HEK293 (cell line): ENCODE results near the gene SHC4.
A peak's percentile ranks its signal among the peaks of the same experiment; 100 is the strongest.

Experiments
- CTCF ChIA-PET: fragments of 350-600 bp; formaldehyde crosslinking; extraction: SDS; loops from one replicate; lab custom pipeline; 2021; ENCODE audit warnings: antibody characterized with exemption; lab: Yijun Ruan, JAX
- POLR2A ChIA-PET: fragments of 300-600 bp; formaldehyde crosslinking; extraction: SDS; loops from one replicate; lab custom pipeline; 2020; ENCODE audit warnings: antibody characterized with exemption, inconsistent platforms; lab: Yijun Ruan, JAX
- H3K27ac ChIP-seq: fragments of 200-500 bp; sonication (Bioruptor generic); 2 replicates; pipeline ENCODE4 v1.5.1; 2014; ENCODE audit warnings: low read depth, low read length, control low read depth, inconsistent platforms; ENCODE audit errors: extremely low read depth
- H3K36me3 ChIP-seq, 2 experiments: fragments of 200-500 bp in 1 of 2; sonication (Bioruptor generic) in 1 of 2; 1 replicate in 1 of 2; 2 replicates in 1 of 2; pipeline ENCODE4 v1.5.1; 2014 to 2017; ENCODE audit warnings: inconsistent platforms in 2 of 2, low read length in 2 of 2; ENCODE audit not compliant: control insufficient read depth in 2 of 2, insufficient read depth in 1 of 2
- H3K4me1 ChIP-seq: fragments of 200-500 bp; sonication (Bioruptor generic); 2 replicates; pipeline ENCODE4 v1.5.1; 2014; ENCODE audit warnings: mild to moderate bottlenecking, low read length, inconsistent platforms; ENCODE audit not compliant: control insufficient read depth, insufficient read depth
- H3K4me3 ChIP-seq: 2 replicates; pipeline ENCODE4 v1.5.1; 2011; ENCODE audit warnings: low read depth, mild to moderate bottlenecking, control low read depth, low read length, moderate library complexity
- H3K9me3 ChIP-seq: fragments of 200-500 bp; sonication (Bioruptor generic); 2 replicates; pipeline ENCODE4 v1.5.1; 2014; ENCODE audit warnings: low read depth, low read length, inconsistent platforms; ENCODE audit not compliant: control insufficient read depth, insufficient read depth
- IKZF3 ChIP-seq: fragments of 450-650 bp; IDR thresholded peaks from 2 replicates; pipeline ENCODE4 v1.5.0; 2018; ENCODE audit warnings: missing biosample characterization, mild to moderate bottlenecking, missing genetic modification characterization, moderate library complexity
- KLF8 ChIP-seq: fragments of 450-650 bp; formaldehyde crosslinking; IDR thresholded peaks from 2 replicates; pipeline ENCODE4 v1.5.1; 2016; ENCODE audit warnings: missing biosample characterization, missing genetic modification characterization
- MZF1 ChIP-seq: fragments of 450-650 bp; formaldehyde crosslinking; IDR thresholded peaks from 2 replicates; pipeline ENCODE4 v1.5.1; 2017; ENCODE audit warnings: missing biosample characterization, missing genetic modification characterization, borderline replicate concordance
- ZBTB20 ChIP-seq: fragments of 450-650 bp; formaldehyde crosslinking; IDR thresholded peaks from 2 replicates; pipeline ENCODE4 v1.5.1; 2016; ENCODE audit warnings: missing biosample characterization, missing genetic modification characterization
- ZBTB8A ChIP-seq: fragments of 450-650 bp; formaldehyde crosslinking; IDR thresholded peaks from 2 replicates; pipeline ENCODE4 v1.5.1; 2016; ENCODE audit warnings: missing biosample characterization, missing genetic modification characterization
- ZIC2 ChIP-seq: fragments of 450-650 bp; formaldehyde crosslinking; IDR thresholded peaks from 2 replicates; pipeline ENCODE4 v1.5.1; 2016; ENCODE audit warnings: missing biosample characterization, missing genetic modification characterization
- ZNF184 ChIP-seq: fragments of 450-650 bp; IDR thresholded peaks from 2 replicates; pipeline ENCODE4 v1.5.1; 2018; ENCODE audit warnings: missing biosample characterization, mild to moderate bottlenecking, missing genetic modification characterization
- ZNF341 ChIP-seq: fragments of 450-650 bp; formaldehyde crosslinking; IDR thresholded peaks from 2 replicates; pipeline ENCODE4; 2016; ENCODE audit warnings: low read depth, missing biosample characterization, missing genetic modification characterization
- ZNF394 ChIP-seq: fragments of 450-650 bp; formaldehyde crosslinking; IDR thresholded peaks from 2 replicates; pipeline ENCODE4 v1.5.1; 2016; ENCODE audit warnings: missing biosample characterization, missing genetic modification characterization, mild to moderate bottlenecking, moderate library complexity, borderline replicate concordance
- ZNF561 ChIP-seq: fragments of 450-650 bp; IDR thresholded peaks from 2 replicates; pipeline ENCODE4 v1.5.1; 2018; ENCODE audit warnings: missing biosample characterization, missing genetic modification characterization, borderline replicate concordance
- ZNF585B ChIP-seq: fragments of 450-650 bp; formaldehyde crosslinking; IDR thresholded peaks from 2 replicates; pipeline ENCODE4 v1.5.1; 2016; ENCODE audit warnings: missing biosample characterization, missing genetic modification characterization
- ZNF660 ChIP-seq: fragments of 450-650 bp; IDR thresholded peaks from 2 replicates; pipeline ENCODE4 v1.5.1; 2018; ENCODE audit warnings: missing biosample characterization, mild to moderate bottlenecking, missing genetic modification characterization
- ZNF677 ChIP-seq: fragments of 450-650 bp; IDR thresholded peaks from 2 replicates; pipeline ENCODE4 v1.5.0; 2018; ENCODE audit warnings: missing biosample characterization, mild to moderate bottlenecking, missing genetic modification characterization, moderate library complexity
- ZSCAN30 ChIP-seq: fragments of 450-650 bp; IDR thresholded peaks from 2 replicates; pipeline ENCODE4 v1.5.1; 2018; ENCODE audit warnings: missing biosample characterization, mild to moderate bottlenecking, missing genetic modification characterization, moderate library complexity
- TF ChIP-seq, protein P1 (sequence below): fragments of 450-650 bp; formaldehyde crosslinking; conservative IDR thresholded peaks from 2 replicates; pipeline ENCODE4 v1.5.1; 2016; ENCODE audit warnings: low read depth, missing biosample characterization, missing genetic modification characterization
- TF ChIP-seq, protein P2 (sequence below): fragments of 450-650 bp; formaldehyde crosslinking; IDR thresholded peaks from 2 replicates; pipeline ENCODE4 v1.5.1; 2016; ENCODE audit warnings: missing biosample characterization, missing genetic modification characterization
- TF ChIP-seq, protein P3 (sequence below): fragments of 450-650 bp; formaldehyde crosslinking; optimal IDR thresholded peaks from 2 replicates; pipeline ENCODE3; 2016; ENCODE audit warnings: missing biosample characterization, mild to moderate bottlenecking, missing genetic modification characterization
- TF ChIP-seq, protein P4 (sequence below): fragments of 450-650 bp; formaldehyde crosslinking; IDR thresholded peaks from 2 replicates; pipeline ENCODE4 v1.5.1; 2016; ENCODE audit warnings: missing biosample characterization, missing genetic modification characterization, borderline replicate concordance

The SHC4 gene

DNA sequence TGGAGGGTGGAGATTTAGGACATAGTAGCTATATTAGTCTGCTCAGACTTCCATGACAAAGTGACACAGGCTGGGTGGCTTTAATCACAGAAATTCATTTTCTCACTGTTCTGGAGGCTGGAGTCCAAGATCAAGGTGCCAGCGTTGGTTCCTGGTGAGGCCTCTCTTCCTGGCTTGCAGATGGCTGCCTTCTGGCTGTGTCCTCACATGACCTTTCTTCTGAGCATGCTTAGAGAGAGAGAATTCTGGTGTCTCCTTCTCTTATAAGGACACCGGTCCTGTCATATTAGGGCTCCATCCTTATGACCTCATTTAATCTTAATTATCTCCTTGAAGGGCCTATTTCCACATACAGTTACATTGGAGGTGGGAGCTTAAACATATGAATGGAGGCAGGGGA lies 14.9 kb upstream of the SHC4 start (continued):
- TF ChIP-seq, protein P1, sequence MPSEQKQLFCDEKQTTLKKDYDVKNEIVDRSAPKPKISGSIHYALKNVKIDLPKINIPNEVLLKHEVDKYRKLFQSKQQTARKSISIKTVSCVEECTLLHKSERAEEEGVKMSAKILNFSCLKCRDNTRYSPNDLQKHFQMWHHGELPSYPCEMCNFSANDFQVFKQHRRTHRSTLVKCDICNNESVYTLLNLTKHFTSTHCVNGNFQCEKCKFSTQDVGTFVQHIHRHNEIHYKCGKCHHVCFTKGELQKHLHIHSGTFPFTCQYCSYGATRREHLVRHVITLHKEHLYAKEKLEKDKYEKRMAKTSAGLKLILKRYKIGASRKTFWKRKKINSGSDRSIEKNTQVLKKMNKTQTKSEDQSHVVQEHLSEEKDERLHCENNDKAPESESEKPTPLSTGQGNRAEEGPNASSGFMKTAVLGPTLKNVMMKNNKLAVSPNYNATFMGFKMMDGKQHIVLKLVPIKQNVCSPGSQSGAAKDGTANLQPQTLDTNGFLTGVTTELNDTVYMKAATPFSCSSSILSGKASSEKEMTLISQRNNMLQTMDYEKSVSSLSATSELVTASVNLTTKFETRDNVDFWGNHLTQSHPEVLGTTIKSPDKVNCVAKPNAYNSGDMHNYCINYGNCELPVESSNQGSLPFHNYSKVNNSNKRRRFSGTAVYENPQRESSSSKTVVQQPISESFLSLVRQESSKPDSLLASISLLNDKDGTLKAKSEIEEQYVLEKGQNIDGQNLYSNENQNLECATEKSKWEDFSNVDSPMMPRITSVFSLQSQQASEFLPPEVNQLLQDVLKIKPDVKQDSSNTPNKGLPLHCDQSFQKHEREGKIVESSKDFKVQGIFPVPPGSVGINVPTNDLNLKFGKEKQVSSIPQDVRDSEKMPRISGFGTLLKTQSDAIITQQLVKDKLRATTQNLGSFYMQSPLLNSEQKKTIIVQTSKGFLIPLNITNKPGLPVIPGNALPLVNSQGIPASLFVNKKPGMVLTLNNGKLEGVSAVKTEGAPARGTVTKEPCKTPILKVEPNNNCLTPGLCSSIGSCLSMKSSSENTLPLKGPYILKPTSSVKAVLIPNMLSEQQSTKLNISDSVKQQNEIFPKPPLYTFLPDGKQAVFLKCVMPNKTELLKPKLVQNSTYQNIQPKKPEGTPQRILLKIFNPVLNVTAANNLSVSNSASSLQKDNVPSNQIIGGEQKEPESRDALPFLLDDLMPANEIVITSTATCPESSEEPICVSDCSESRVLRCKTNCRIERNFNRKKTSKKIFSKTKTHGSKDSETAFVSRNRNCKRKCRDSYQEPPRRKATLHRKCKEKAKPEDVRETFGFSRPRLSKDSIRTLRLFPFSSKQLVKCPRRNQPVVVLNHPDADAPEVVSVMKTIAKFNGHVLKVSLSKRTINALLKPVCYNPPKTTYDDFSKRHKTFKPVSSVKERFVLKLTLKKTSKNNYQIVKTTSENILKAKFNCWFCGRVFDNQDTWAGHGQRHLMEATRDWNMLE (tag by site-specific recombination), result no peak

DNA sequence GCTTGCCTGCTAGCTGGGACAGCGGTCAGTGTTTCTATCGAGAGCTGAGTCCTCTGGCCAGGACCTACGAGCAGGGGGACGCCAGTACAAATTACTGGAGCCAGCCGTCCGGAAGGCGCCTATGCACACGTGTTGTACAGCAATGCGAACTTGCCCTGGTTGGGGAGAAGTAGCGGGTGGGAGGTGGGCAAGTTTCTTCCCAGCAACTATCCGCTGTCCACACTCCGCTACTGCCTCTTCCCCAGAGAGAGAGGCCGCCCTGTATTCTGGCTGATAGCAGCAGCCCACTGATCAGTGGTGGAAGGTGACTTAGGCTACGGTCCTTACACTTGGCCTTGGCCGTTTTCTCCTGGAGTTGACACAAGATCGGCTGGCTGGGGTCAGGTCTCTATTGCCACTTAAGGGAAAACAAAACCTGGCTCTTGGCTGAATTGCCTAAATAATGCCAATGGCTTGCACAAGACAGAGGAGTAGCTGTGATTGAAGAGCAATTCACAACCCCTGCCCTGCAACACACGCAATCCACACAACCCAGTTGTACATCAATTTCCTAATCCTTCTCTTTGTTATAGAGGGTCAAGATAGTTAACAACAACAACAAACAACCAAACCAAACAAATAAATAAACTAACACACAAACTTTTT lies 12.8 kb upstream of the SHC4 start:
- CTCF ChIA-PET, result interaction anchor here (0.6 to 3.6 kb wide), 15 partner anchors 8 to 1947 kb away, joined by 3 to 34 read pairs (median 4); partner anchors contain the start of gene SHC4
- H3K4me3 ChIP-seq, result no peak overlapping the region

DNA sequence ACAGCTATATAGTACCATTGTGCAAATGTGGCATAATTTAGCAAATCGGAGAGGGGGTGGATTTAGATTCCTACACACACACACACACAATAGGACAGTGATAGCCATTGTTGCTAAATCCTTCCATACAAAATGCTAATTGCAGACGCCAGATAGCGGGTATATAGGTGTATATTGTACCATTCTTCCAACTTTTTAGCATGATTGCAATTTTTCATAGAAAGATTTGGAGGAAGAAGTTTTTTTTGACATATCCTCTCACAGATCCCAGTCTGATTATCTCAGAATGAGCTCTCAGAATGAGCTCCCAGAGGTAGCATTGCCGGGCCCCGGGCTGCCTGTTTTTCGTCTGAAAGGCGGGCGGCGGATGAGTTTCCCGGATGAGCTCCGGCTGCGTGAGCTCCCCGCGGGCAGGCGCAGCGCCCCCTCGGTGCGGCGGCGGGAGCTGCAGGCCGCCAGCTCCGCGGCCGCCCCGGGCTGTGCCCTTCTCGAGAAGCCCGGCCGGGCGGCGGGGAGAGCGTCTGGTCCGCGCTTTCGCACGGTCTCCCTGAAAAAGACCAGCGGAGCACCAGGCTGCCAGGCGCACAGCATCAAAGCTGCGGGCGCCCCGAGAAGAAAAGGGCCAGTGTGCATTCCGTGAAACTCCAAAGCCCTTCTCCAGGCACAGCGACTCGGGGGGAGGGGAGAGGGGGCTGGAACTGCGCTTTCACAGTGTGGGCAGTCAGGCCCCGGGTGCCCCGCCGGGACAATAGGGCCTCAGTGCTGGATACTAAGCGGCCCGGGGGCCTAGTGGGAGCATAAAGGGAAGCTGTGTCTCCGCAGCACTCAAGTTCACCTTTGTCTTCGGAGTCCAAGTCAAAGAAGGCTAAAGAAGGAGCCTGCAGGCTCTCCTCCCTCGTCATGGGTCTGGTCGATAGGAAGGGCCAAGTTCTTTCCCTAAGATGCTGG lies 12.0 kb upstream of the SHC4 start:
- Histone ChIP-seq H3K27ac (no peak overlapping the region), H3K4me1 (no peaks in the 10 kb centered on the region), H3K9me3 (no peaks in the 10 kb centered on the region), H3K4me3 (peak overlapping the region; percentile 41), H3K36me3 (no peaks in the 10 kb centered on the region)
- ChIA-PET CTCF (interaction anchor here (0.6 to 3.6 kb wide), 30 partner anchors 9 to 1259 kb away, joined by 3 to 34 read pairs (median 4); partner anchors contain the start of genes EID1 and SHC4), POLR2A (interaction anchor here (0.9 to 2.0 kb wide), 5 partner anchors 11 to 180 kb away, joined by 3 to 9 read pairs (median 6); partner anchors contain the start of genes COPS2, EID1, SECISBP2L and SHC4)
- TF ChIP-seq ZNF561 (tag by site-specific recombination), result peak; percentile 28; the same call in 1 of the 2 replicates
- TF ChIP-seq ZBTB8A (tag by site-specific recombination), result peak; percentile 96
- TF ChIP-seq ZNF341 (tag by site-specific recombination), result peak; percentile 97
- no peak for TF ChIP-seq ZNF585B (tag by site-specific recombination)
- peak; percentile 42 for TF ChIP-seq ZIC2 (tag by site-specific recombination)
- TF ChIP-seq ZNF660 (tag by site-specific recombination), result peak; percentile 87
- peak; percentile 41; the same call in 1 of the 2 replicates for TF ChIP-seq ZNF677 (tag by site-specific recombination)
- TF ChIP-seq, protein P2, sequence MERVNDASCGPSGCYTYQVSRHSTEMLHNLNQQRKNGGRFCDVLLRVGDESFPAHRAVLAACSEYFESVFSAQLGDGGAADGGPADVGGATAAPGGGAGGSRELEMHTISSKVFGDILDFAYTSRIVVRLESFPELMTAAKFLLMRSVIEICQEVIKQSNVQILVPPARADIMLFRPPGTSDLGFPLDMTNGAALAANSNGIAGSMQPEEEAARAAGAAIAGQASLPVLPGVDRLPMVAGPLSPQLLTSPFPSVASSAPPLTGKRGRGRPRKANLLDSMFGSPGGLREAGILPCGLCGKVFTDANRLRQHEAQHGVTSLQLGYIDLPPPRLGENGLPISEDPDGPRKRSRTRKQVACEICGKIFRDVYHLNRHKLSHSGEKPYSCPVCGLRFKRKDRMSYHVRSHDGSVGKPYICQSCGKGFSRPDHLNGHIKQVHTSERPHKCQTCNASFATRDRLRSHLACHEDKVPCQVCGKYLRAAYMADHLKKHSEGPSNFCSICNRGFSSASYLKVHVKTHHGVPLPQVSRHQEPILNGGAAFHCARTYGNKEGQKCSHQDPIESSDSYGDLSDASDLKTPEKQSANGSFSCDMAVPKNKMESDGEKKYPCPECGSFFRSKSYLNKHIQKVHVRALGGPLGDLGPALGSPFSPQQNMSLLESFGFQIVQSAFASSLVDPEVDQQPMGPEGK (tag by site-specific recombination), result 0 out of 2 replicates have a peak, but pooled peaks have one; percentile 26
- TF ChIP-seq, protein P3, sequence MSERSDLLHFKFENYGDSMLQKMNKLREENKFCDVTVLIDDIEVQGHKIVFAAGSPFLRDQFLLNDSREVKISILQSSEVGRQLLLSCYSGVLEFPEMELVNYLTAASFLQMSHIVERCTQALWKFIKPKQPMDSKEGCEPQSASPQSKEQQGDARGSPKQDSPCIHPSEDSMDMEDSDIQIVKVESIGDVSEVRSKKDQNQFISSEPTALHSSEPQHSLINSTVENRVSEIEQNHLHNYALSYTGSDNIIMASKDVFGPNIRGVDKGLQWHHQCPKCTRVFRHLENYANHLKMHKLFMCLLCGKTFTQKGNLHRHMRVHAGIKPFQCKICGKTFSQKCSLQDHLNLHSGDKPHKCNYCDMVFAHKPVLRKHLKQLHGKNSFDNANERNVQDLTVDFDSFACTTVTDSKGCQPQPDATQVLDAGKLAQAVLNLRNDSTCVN (tag by site-specific recombination), result peak; percentile 37
- peak; percentile 66 for TF ChIP-seq ZSCAN30 (tag by site-specific recombination)
- TF ChIP-seq, protein P4, sequence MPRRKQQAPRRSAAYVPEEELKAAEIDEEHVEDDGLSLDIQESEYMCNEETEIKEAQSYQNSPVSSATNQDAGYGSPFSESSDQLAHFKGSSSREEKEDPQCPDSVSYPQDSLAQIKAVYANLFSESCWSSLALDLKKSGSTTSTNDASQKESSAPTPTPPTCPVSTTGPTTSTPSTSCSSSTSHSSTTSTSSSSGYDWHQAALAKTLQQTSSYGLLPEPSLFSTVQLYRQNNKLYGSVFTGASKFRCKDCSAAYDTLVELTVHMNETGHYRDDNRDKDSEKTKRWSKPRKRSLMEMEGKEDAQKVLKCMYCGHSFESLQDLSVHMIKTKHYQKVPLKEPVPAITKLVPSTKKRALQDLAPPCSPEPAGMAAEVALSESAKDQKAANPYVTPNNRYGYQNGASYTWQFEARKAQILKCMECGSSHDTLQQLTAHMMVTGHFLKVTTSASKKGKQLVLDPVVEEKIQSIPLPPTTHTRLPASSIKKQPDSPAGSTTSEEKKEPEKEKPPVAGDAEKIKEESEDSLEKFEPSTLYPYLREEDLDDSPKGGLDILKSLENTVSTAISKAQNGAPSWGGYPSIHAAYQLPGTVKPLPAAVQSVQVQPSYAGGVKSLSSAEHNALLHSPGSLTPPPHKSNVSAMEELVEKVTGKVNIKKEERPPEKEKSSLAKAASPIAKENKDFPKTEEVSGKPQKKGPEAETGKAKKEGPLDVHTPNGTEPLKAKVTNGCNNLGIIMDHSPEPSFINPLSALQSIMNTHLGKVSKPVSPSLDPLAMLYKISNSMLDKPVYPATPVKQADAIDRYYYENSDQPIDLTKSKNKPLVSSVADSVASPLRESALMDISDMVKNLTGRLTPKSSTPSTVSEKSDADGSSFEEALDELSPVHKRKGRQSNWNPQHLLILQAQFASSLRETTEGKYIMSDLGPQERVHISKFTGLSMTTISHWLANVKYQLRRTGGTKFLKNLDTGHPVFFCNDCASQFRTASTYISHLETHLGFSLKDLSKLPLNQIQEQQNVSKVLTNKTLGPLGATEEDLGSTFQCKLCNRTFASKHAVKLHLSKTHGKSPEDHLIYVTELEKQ (tag by site-specific recombination), result no peak
- TF ChIP-seq KLF8 (tag by site-specific recombination), result no peak
- no peak for TF ChIP-seq ZNF184 (tag by site-specific recombination)
- peak; percentile 74 for TF ChIP-seq ZBTB20 (tag by site-specific recombination)
- no peak for TF ChIP-seq IKZF3

More for the DNA sequence above, 12.8 kb upstream of the SHC4 start:
- Histone ChIP-seq H3K9me3 (no peaks in the 10 kb centered on the region), H3K36me3 (no peaks in the 10 kb centered on the region), H3K27ac (no peak overlapping the region)
- POLR2A ChIA-PET, result interaction anchor here (1.2 to 2.0 kb wide), 3 partner anchors 12 to 99 kb away, joined by 3 to 9 read pairs (median 7); partner anchors contain the start of genes EID1, SECISBP2L and SHC4
- TF ChIP-seq MZF1 (tag by site-specific recombination) (no peak), ZNF394 (peak; percentile 45; the same call in 1 of the 2 replicates)
- TF ChIP-seq, all 188 proteins: peak for 1
- no peaks in the 10 kb centered on the region for H3K4me1 ChIP-seq
